ENCODE data around the gene LRRC73. TPM values are rescaled to one million over a fixed set of nuclear protein-coding genes. Genes with fewer than 3 reads are reported as not detected.

The LRRC73 gene
- total and polyA plus RNA-seq, 9 of the 15 experiments (the other 6 are each of a cell fraction or from before 2014, with no cell fraction given): 0.07 to 0.55 (median 0.16) TPM; not detected in 3

DNA sequence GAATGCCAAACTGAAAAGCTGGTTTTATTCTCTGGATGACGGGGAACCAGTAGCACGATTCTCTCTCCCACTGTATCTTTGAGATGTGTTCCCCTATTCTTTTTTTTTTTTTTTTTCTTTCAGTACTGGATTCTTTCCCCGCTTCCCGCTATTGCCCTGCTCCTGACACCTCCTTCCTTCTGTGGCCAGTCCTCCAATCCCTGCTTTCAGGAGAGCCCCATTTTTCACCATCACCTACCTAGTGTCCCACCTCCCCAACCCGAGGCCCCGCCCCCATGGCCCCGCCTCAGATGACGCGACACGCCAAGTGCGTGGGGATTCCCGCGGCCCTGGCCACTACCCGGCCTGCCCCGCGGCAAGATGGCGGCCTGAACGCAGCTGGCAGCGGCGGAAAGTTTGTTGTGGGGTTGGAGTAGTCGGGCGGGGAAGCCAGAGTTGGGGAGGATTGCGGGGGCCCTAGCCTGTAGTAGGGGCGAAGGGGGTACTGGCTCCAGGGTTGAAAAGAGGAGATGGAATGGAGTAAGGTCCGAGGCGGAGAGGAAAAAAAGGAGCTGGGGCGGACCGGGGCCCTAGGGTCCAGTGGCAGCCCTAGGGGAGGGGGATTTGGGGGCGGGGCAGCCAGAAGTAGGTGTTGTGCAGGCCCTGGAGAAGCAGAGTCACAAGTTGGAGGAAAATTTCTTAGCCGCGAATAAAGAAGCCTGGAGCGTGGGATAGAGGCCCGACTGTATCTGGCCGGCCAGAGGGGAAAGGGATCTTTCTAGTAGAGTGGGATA lies 32.7 kb downstream of the LRRC73 start, which contains the start of gene TJAP1 (continued):
- TF ChIP-seq, protein P1, sequence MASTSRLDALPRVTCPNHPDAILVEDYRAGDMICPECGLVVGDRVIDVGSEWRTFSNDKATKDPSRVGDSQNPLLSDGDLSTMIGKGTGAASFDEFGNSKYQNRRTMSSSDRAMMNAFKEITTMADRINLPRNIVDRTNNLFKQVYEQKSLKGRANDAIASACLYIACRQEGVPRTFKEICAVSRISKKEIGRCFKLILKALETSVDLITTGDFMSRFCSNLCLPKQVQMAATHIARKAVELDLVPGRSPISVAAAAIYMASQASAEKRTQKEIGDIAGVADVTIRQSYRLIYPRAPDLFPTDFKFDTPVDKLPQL (IDR thresholded peaks at IDR 0.05; ENCODE audit: extremely low read depth, insufficient read length): no peak
- TF ChIP-seq, protein P2, sequence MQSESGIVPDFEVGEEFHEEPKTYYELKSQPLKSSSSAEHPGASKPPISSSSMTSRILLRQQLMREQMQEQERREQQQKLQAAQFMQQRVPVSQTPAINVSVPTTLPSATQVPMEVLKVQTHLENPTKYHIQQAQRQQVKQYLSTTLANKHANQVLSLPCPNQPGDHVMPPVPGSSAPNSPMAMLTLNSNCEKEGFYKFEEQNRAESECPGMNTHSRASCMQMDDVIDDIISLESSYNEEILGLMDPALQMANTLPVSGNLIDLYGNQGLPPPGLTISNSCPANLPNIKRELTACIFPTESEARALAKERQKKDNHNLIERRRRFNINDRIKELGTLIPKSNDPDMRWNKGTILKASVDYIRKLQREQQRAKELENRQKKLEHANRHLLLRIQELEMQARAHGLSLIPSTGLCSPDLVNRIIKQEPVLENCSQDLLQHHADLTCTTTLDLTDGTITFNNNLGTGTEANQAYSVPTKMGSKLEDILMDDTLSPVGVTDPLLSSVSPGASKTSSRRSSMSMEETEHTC (IDR thresholded peaks at IDR 0.05): no peak
- TF ChIP-seq NUFIP1 (IDR thresholded peaks at IDR 0.05; ENCODE audit: partially characterized antibody) (no peak), HDAC1 (IDR thresholded peaks at IDR 0.05) (peak; percentile 14 to 86; a peak in 3 of 4 replicates), RBM39 (optimal IDR thresholded peaks at IDR 0.05; ENCODE audit: low read depth, low read length) (no peak), TAF9B (IDR thresholded peaks at IDR 0.05; ENCODE audit: partially characterized antibody) (peak; percentile 97), SRF (CRISPR knock-in tag; IDR thresholded peaks at IDR 0.05) (no peak), DIDO1 (tag; IDR thresholded peaks at IDR 0.05; ENCODE audit: low read depth) (peak; percentile 82; the same call in 1 of the 2 replicates), PHB (CRISPR knock-in tag; IDR thresholded peaks at IDR 0.05) (no peak)
- TF ChIP-seq, protein P3, sequence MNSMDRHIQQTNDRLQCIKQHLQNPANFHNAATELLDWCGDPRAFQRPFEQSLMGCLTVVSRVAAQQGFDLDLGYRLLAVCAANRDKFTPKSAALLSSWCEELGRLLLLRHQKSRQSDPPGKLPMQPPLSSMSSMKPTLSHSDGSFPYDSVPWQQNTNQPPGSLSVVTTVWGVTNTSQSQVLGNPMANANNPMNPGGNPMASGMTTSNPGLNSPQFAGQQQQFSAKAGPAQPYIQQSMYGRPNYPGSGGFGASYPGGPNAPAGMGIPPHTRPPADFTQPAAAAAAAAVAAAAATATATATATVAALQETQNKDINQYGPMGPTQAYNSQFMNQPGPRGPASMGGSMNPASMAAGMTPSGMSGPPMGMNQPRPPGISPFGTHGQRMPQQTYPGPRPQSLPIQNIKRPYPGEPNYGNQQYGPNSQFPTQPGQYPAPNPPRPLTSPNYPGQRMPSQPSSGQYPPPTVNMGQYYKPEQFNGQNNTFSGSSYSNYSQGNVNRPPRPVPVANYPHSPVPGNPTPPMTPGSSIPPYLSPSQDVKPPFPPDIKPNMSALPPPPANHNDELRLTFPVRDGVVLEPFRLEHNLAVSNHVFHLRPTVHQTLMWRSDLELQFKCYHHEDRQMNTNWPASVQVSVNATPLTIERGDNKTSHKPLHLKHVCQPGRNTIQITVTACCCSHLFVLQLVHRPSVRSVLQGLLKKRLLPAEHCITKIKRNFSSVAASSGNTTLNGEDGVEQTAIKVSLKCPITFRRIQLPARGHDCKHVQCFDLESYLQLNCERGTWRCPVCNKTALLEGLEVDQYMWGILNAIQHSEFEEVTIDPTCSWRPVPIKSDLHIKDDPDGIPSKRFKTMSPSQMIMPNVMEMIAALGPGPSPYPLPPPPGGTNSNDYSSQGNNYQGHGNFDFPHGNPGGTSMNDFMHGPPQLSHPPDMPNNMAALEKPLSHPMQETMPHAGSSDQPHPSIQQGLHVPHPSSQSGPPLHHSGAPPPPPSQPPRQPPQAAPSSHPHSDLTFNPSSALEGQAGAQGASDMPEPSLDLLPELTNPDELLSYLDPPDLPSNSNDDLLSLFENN (IDR thresholded peaks at IDR 0.05; ENCODE audit: low read depth in 2 of 2, low read length in 2 of 2): no peak; a peak in 1 of 4 replicates
- TF ChIP-seq, protein P4, sequence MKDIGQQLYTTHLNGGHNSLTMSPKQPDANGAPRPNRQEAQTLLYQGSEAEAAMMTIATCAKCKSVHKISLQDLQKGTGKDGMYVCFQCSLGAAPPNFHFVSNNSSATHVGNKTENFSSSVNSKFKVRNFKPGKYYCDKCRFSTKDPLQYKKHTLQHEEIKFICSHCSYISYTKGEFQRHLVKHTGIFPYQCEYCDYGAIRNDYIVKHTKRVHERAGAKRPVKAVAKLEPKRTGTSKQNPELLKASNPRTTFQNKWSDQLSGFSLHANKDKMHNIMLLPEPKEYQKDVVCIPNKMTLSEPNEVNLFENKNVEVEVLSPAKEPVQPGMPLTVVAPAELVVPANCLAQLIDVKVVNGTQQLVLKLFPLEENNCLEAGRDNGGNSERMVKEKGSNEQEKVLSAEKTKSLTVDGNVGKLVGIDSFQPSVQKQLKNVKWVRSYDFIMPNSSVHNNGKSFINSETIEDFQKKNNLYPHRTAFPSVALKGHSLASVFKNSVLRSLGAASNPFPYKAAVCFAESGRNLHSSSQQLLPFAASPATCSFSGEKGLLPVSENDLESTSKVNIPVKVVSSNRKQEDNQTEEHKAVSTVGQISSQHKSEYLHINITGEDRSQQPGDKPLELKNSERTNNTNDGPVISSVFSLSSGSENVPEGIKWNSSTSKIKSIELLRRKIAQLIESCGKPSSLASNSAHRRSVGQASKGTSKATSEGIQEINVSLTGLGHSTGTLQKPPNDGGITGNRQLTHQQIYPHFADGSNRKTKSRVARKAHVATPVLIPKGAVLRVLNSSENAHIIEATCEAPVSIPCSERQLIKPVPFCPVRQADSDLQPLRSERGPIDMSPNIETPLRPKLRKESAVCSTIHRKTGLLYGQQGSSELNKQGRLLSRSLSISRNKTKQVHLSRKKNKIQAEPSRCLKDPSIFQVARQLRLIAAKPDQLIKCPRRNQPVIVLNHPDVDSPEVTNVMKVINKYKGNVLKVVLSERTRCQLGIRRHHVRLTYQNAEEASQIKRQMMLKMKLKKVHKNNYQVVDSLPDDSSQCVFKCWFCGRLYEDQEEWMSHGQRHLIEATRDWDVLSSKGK (CRISPR knock-in tag; IDR thresholded peaks at IDR 0.05): no peak
- TF ChIP-seq, protein P5, sequence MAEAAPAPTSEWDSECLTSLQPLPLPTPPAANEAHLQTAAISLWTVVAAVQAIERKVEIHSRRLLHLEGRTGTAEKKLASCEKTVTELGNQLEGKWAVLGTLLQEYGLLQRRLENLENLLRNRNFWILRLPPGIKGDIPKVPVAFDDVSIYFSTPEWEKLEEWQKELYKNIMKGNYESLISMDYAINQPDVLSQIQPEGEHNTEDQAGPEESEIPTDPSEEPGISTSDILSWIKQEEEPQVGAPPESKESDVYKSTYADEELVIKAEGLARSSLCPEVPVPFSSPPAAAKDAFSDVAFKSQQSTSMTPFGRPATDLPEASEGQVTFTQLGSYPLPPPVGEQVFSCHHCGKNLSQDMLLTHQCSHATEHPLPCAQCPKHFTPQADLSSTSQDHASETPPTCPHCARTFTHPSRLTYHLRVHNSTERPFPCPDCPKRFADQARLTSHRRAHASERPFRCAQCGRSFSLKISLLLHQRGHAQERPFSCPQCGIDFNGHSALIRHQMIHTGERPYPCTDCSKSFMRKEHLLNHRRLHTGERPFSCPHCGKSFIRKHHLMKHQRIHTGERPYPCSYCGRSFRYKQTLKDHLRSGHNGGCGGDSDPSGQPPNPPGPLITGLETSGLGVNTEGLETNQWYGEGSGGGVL (CRISPR knock-in tag; IDR thresholded peaks at IDR 0.05): no peak
- TF ChIP-seq, protein P6, sequence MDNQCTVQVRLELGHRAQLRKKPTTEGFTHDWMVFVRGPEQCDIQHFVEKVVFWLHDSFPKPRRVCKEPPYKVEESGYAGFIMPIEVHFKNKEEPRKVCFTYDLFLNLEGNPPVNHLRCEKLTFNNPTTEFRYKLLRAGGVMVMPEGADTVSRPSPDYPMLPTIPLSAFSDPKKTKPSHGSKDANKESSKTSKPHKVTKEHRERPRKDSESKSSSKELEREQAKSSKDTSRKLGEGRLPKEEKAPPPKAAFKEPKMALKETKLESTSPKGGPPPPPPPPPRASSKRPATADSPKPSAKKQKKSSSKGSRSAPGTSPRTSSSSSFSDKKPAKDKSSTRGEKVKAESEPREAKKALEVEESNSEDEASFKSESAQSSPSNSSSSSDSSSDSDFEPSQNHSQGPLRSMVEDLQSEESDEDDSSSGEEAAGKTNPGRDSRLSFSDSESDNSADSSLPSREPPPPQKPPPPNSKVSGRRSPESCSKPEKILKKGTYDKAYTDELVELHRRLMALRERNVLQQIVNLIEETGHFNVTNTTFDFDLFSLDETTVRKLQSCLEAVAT (IDR thresholded peaks at IDR 0.05): no peak; a peak in 1 of 4 replicates

Measured in K562 (cell line).